ENCODE data around the gene IGFBP5. TPM values are rescaled to one million over a fixed set of nuclear protein-coding genes. Genes with fewer than 3 reads are reported as not detected.

IGFBP5 gene
- total RNA-seq, 1 donor from 2014 or later, result 150 TPM

GRCh38 chr2:216681683-216682082 is 13.7 kb downstream of the IGFBP5 start:
- Histone ChIP-seq H3K9me3 (ENCODE audit: low read depth) (no peaks in the 10 kb centered on the region), H3K9ac (no peak overlapping the region), H4K20me1 (ENCODE audit: low read depth) (peaks cover 92% of the 10 kb centered on the region), H3K36me3 (no peaks in the 10 kb centered on the region), H3K79me2 (ENCODE audit: low read depth) (no peaks in the 10 kb centered on the region), H3K4me2 (no peak overlapping the region), H3K27me3 (no peaks in the 10 kb centered on the region), H3K4me1 (no peaks in the 10 kb centered on the region), H3K4me3 (no peak overlapping the region), H2AFZ (replicated peaks) (no peak overlapping the region), H3F3A (ENCODE audit: low read depth) (no peaks in the 10 kb centered on the region), H3K27ac (no peak overlapping the region)
- H3K27ac Mint-ChIP-seq, result peak overlapping the region; percentile 16
- TF ChIP-seq EZH2 (IDR thresholded peaks at IDR 0.05), result no peak
- TF ChIP-seq, protein P1, sequence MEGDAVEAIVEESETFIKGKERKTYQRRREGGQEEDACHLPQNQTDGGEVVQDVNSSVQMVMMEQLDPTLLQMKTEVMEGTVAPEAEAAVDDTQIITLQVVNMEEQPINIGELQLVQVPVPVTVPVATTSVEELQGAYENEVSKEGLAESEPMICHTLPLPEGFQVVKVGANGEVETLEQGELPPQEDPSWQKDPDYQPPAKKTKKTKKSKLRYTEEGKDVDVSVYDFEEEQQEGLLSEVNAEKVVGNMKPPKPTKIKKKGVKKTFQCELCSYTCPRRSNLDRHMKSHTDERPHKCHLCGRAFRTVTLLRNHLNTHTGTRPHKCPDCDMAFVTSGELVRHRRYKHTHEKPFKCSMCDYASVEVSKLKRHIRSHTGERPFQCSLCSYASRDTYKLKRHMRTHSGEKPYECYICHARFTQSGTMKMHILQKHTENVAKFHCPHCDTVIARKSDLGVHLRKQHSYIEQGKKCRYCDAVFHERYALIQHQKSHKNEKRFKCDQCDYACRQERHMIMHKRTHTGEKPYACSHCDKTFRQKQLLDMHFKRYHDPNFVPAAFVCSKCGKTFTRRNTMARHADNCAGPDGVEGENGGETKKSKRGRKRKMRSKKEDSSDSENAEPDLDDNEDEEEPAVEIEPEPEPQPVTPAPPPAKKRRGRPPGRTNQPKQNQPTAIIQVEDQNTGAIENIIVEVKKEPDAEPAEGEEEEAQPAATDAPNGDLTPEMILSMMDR (IDR thresholded peaks at IDR 0.05), result no peak
- TF ChIP-seq EZH2phosphoT487 (IDR thresholded peaks at IDR 0.05), result no peak
- H3K4me3 Mint-ChIP-seq, result no peak overlapping the region
- peaks cover 17% of the 10 kb centered on the region for H3K36me3 Mint-ChIP-seq
- no peaks in the 10 kb centered on the region for H3K9me3 Mint-ChIP-seq
- peaks cover 4% of the 10 kb centered on the region for H3K27me3 Mint-ChIP-seq (ENCODE audit: insufficient read depth, low read depth)
- no peak for DNase-seq (ENCODE audit: low spot score)
- peaks cover 35% of the 10 kb centered on the region for H3K4me1 Mint-ChIP-seq

- H2AFZ ChIP-seq (replicated peaks), result no peak overlapping the region
- H3K9me3 ChIP-seq (ENCODE audit: low read depth), result no peaks in the 10 kb centered on the region
- TF ChIP-seq EZH2phosphoT487 (IDR thresholded peaks at IDR 0.05), result no peak
- no peak for TF ChIP-seq EZH2 (IDR thresholded peaks at IDR 0.05)
- TF ChIP-seq, protein P1 (IDR thresholded peaks at IDR 0.05), result no peak
- no peaks in the 10 kb centered on the region for H3K79me2 ChIP-seq (ENCODE audit: low read depth)
- H3K27ac Mint-ChIP-seq, result no peak overlapping the region
- H3K4me3 Mint-ChIP-seq, result no peak overlapping the region
- no peaks in the 10 kb centered on the region for H3K4me1 ChIP-seq
- H4K20me1 ChIP-seq (ENCODE audit: low read depth), result peaks cover 86% of the 10 kb centered on the region
- no peaks in the 10 kb centered on the region for H3F3A ChIP-seq (ENCODE audit: low read depth)
- H3K36me3 Mint-ChIP-seq, result peaks cover 17% of the 10 kb centered on the region
- DNase-seq (ENCODE audit: low spot score), result no peak
- peaks cover 4% of the 10 kb centered on the region for H3K27me3 Mint-ChIP-seq (ENCODE audit: insufficient read depth, low read depth)
- no peaks in the 10 kb centered on the region for H3K9me3 Mint-ChIP-seq
- H3K27me3 ChIP-seq, result no peaks in the 10 kb centered on the region
- no peak overlapping the region for H3K27ac ChIP-seq
- H3K4me3 ChIP-seq, result no peak overlapping the region
- no peaks in the 10 kb centered on the region for H3K36me3 ChIP-seq
- H3K4me2 ChIP-seq, result no peak overlapping the region
- peaks cover 35% of the 10 kb centered on the region for H3K4me1 Mint-ChIP-seq
- H3K9ac ChIP-seq, result no peak overlapping the region
Observed at GRCh38 chr2:216680951-216681629, 14.3 kb downstream of the IGFBP5 start.

DNA sequence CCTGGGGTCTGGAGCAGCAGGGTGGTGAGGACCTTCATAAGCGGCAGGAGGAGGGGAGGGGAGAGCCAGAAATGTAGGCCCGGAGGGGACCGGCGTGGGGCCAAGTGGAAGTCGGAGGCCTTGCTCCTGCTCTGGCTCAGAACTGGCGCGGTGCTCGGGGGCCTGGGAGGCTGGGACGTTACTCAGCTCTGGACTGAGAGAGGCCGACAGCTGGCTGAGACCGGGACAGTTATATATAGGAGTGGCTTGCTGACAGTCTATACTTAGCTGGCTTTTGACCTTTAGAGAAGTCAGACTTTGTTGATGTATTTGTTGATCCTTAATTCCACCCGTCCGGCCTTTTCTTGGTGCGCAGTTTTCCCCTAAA is 15.7 kb downstream of the IGFBP5 start:
- Histone ChIP-seq H3K9me3 (ENCODE audit: low read depth) (no peaks in the 10 kb centered on the region), H3K27me3 (no peaks in the 10 kb centered on the region), H3K27ac (no peak overlapping the region), H3F3A (ENCODE audit: low read depth) (no peaks in the 10 kb centered on the region), H3K79me2 (ENCODE audit: low read depth) (no peaks in the 10 kb centered on the region), H3K4me2 (no peak overlapping the region), H3K4me3 (no peak overlapping the region), H4K20me1 (ENCODE audit: low read depth) (peaks cover 71% of the 10 kb centered on the region), H3K9ac (no peak overlapping the region), H3K4me1 (no peaks in the 10 kb centered on the region), H3K36me3 (peaks cover 6% of the 10 kb centered on the region), H2AFZ (replicated peaks) (no peak overlapping the region)
- Mint-ChIP-seq H3K27me3 (ENCODE audit: insufficient read depth, low read depth) (peaks cover 4% of the 10 kb centered on the region), H3K27ac (peak overlapping the region; percentile 46), H3K36me3 (peaks cover 20% of the 10 kb centered on the region), H3K4me1 (peaks cover 30% of the 10 kb centered on the region), H3K4me3 (no peak overlapping the region), H3K9me3 (no peaks in the 10 kb centered on the region)
- no peak for DNase-seq (ENCODE audit: low spot score)
- no peak for TF ChIP-seq EZH2phosphoT487 (IDR thresholded peaks at IDR 0.05)
- no peak for TF ChIP-seq EZH2 (IDR thresholded peaks at IDR 0.05)
